Measurements from ENCODE around the gene KY. TPM values are rescaled to one million over a fixed set of nuclear protein-coding genes. Genes with fewer than 3 reads are reported as not detected.

KY gene
- total and polyA plus RNA-seq, 2 of the 13 experiments (the other 11 are each of a cell fraction or from before 2014, with no cell fraction given): not detected

DNA sequence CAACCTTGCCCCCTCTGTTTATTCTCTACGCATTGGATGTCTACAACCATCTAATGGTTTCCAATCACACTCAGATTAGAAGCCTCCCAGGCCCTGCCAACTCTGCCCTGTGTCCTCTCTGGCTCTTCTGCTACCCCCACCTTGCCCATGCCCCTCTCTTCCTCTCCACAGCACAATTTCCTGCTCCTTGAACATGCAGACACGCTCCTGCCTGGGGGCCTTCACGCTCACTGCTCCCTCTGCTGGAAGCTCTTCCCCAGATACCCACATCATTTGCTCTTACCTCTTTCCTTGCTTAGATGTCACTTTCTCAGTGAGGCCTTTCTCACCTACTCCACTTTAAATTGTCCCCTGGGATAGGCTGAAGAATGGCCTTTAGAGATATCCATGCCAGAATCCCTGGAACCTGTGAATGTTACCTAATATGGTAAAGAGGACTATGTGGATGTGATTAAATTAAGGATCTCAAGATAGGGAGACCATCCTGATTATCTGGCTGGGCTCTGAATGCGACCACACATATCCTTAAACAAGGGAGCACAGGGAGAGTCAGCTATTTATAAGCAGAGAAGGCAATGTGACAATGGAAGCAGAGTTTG, 9.9 kb downstream of the KY start:
- POLR2A ChIA-PET: no interaction called here
- no peak overlapping the region for H3K4me3 ChIP-seq (replicated peaks in 1 of 3; ENCODE audit: insufficient read depth in 1 of 3, low read depth in 2 of 3, low read length in 3 of 3)
- H3K79me2 ChIP-seq (ENCODE audit: insufficient read depth, low read length): no peaks in the 10 kb centered on the region
- FAIRE-seq (peak; percentile 76), ATAC-seq (peak; percentile 83), DNase-seq (ENCODE audit: low spot score) (peak; percentile 26)
- peaks cover 0 to 4% of the 10 kb centered on the region in 2 experiments; a peak in 2 of 5 replicates for H3K27me3 ChIP-seq (ENCODE audit: control insufficient read depth in 1 of 2, insufficient read depth in 2 of 2, low read length in 2 of 2)
- H2AFZ ChIP-seq (ENCODE audit: low read length): no peak overlapping the region
- CTCF ChIA-PET (ENCODE audit: low intra/inter-chr PET ratio, low total read pairs): interaction anchor here (1.5 kb wide), 1 partner anchor 40 kb away, joined by 14 read pairs; no protein-coding TSS in a partner anchor
- in situ Hi-C loops (cut with HindIII; ENCODE audit: extremely low pct_ligation_motif_present, low pct_unique_long_range_greater_than_20kb): loop anchor here (5.0 kb wide), 1 partner anchor 39 kb away; no protein-coding TSS in a partner anchor
- no peaks in the 10 kb centered on the region for H3K36me3 ChIP-seq (replicated peaks in 1 of 2; ENCODE audit: control insufficient read depth in 1 of 2, insufficient read depth in 2 of 2, low read length in 2 of 2)
- intact Hi-C loops (cut with micrococcal nuclease; ENCODE audit: unreplicated experiment): loop anchor here (1.0 to 2.0 kb wide), 2 partner anchors 40 to 332 kb away; no protein-coding TSS in a partner anchor
- no peak overlapping the region for H3K4me2 ChIP-seq (ENCODE audit: low read depth, low read length)
- no TSS peak for BruUV-seq (replicated peaks)
- WGBS (ENCODE audit: low lambda C conversion rate): 37% methylated on average over 4 of the region's 4 CpGs
- no peaks in the 10 kb centered on the region; the same call in 1 of the 2 replicates for H4K20me1 ChIP-seq (ENCODE audit: insufficient read depth, low read length)
- peaks cover 8% of the 10 kb centered on the region for H3K4me1 ChIP-seq (ENCODE audit: insufficient read depth, low read length)
- H3K9me3 ChIP-seq (ENCODE audit: low read length): no peaks in the 10 kb centered on the region
- no peak overlapping the region for H3K9ac ChIP-seq (ENCODE audit: insufficient read depth, low read depth, low read length)
- no peak overlapping the region for H3K27ac ChIP-seq (ENCODE audit: extremely low read length, insufficient read depth, low read length)
- TF ChIP-seq, protein P1, sequence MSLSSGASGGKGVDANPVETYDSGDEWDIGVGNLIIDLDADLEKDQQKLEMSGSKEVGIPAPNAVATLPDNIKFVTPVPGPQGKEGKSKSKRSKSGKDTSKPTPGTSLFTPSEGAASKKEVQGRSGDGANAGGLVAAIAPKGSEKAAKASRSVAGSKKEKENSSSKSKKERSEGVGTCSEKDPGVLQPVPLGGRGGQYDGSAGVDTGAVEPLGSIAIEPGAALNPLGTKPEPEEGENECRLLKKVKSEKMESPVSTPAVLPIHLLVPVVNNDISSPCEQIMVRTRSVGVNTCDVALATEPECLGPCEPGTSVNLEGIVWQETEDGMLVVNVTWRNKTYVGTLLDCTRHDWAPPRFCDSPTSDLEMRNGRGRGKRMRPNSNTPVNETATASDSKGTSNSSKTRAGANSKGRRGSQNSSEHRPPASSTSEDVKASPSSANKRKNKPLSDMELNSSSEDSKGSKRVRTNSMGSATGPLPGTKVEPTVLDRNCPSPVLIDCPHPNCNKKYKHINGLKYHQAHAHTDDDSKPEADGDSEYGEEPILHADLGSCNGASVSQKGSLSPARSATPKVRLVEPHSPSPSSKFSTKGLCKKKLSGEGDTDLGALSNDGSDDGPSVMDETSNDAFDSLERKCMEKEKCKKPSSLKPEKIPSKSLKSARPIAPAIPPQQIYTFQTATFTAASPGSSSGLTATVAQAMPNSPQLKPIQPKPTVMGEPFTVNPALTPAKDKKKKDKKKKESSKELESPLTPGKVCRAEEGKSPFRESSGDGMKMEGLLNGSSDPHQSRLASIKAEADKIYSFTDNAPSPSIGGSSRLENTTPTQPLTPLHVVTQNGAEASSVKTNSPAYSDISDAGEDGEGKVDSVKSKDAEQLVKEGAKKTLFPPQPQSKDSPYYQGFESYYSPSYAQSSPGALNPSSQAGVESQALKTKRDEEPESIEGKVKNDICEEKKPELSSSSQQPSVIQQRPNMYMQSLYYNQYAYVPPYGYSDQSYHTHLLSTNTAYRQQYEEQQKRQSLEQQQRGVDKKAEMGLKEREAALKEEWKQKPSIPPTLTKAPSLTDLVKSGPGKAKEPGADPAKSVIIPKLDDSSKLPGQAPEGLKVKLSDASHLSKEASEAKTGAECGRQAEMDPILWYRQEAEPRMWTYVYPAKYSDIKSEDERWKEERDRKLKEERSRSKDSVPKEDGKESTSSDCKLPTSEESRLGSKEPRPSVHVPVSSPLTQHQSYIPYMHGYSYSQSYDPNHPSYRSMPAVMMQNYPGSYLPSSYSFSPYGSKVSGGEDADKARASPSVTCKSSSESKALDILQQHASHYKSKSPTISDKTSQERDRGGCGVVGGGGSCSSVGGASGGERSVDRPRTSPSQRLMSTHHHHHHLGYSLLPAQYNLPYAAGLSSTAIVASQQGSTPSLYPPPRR (CRISPR knock-in tag; IDR thresholded peaks at IDR 0.05; ENCODE audit: borderline replicate concordance): no peak
- TF ChIP-seq SRF (IDR thresholded peaks at IDR 0.05; ENCODE audit: low read depth, low read length): no peak
- TF ChIP-seq ZNF709 (CRISPR knock-in tag; IDR thresholded peaks at IDR 0.05): no peak
- TF ChIP-seq, protein P2, sequence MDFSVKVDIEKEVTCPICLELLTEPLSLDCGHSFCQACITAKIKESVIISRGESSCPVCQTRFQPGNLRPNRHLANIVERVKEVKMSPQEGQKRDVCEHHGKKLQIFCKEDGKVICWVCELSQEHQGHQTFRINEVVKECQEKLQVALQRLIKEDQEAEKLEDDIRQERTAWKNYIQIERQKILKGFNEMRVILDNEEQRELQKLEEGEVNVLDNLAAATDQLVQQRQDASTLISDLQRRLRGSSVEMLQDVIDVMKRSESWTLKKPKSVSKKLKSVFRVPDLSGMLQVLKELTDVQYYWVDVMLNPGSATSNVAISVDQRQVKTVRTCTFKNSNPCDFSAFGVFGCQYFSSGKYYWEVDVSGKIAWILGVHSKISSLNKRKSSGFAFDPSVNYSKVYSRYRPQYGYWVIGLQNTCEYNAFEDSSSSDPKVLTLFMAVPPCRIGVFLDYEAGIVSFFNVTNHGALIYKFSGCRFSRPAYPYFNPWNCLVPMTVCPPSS (IDR thresholded peaks at IDR 0.05): no peak
- TF ChIP-seq, protein P3, sequence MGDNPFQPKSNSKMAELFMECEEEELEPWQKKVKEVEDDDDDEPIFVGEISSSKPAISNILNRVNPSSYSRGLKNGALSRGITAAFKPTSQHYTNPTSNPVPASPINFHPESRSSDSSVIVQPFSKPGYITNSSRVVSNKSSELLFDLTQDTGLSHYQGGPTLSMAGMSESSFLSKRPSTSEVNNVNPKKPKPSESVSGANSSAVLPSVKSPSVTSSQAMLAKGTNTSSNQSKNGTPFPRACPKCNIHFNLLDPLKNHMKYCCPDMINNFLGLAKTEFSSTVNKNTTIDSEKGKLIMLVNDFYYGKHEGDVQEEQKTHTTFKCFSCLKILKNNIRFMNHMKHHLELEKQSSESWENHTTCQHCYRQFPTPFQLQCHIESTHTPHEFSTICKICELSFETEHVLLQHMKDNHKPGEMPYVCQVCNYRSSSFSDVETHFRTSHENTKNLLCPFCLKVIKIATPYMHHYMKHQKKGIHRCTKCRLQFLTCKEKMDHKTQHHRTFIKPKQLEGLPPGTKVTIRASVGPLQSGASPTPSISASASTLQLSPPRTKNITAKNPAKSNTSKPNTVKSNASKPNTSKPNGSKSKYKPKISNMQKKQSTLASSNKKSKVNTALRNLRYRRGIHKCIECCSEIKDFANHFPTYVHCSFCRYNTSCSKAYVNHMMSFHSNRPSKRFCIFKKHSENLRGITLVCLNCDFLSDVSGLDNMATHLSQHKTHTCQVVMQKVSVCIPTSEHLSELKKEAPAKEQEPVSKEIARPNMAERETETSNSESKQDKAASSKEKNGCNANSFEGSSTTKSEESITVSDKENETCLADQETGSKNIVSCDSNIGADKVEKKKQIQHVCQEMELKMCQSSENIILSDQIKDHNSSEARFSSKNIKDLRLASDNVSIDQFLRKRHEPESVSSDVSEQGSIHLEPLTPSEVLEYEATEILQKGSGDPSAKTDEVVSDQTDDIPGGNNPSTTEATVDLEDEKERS (CRISPR knock-in tag; IDR thresholded peaks at IDR 0.05): no peak
- no peak for TF ChIP-seq KAT2B (IDR thresholded peaks at IDR 0.05; ENCODE audit: borderline replicate concordance, low read depth, low read length)
- TF ChIP-seq TCF7 (IDR thresholded peaks at IDR 0.05; ENCODE audit: low read depth): no peak
- TF ChIP-seq, protein P4, sequence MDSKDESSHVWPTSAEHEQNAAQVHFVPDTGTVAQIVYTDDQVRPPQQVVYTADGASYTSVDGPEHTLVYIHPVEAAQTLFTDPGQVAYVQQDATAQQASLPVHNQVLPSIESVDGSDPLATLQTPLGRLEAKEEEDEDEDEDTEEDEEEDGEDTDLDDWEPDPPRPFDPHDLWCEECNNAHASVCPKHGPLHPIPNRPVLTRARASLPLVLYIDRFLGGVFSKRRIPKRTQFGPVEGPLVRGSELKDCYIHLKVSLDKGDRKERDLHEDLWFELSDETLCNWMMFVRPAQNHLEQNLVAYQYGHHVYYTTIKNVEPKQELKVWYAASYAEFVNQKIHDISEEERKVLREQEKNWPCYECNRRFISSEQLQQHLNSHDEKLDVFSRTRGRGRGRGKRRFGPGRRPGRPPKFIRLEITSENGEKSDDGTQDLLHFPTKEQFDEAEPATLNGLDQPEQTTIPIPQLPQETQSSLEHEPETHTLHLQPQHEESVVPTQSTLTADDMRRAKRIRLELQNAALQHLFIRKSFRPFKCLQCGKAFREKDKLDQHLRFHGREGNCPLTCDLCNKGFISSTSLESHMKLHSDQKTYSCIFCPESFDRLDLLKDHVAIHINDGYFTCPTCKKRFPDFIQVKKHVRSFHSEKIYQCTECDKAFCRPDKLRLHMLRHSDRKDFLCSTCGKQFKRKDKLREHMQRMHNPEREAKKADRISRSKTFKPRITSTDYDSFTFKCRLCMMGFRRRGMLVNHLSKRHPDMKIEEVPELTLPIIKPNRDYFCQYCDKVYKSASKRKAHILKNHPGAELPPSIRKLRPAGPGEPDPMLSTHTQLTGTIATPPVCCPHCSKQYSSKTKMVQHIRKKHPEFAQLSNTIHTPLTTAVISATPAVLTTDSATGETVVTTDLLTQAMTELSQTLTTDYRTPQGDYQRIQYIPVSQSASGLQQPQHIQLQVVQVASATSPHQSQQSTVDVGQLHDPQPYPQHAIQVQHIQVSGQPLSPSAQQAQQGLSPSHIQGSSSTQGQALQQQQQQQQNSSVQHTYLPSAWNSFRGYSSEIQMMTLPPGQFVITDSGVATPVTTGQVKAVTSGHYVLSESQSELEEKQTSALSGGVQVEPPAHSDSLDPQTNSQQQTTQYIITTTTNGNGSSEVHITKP (CRISPR knock-in tag; IDR thresholded peaks at IDR 0.05; ENCODE audit: low read depth): no peak
- no peak for TF ChIP-seq FOXM1 (CRISPR knock-in tag; IDR thresholded peaks at IDR 0.05)
- peak; percentile 24; the same call in 1 of the 2 replicates for TF ChIP-seq STAG1 (CRISPR knock-in tag; IDR thresholded peaks at IDR 0.05)
